Ishikawa (cell line): Measurements from ENCODE around the gene EMP2.

Source experiments
- RAD21 ChIP-seq: IDR thresholded peaks from 2 replicates; pipeline ENCODE4 v1.6.1; 2012; ENCODE audit warnings: low read depth
- REST ChIP-seq: IDR thresholded peaks from 2 replicates; pipeline ENCODE4 v1.6.1; 2012; ENCODE audit warnings: low read depth, mild to moderate bottlenecking
- YY1 ChIP-seq: IDR thresholded peaks from 2 replicates; pipeline ENCODE4 v1.6.1; 2012; ENCODE audit warnings: low read depth

DNA sequence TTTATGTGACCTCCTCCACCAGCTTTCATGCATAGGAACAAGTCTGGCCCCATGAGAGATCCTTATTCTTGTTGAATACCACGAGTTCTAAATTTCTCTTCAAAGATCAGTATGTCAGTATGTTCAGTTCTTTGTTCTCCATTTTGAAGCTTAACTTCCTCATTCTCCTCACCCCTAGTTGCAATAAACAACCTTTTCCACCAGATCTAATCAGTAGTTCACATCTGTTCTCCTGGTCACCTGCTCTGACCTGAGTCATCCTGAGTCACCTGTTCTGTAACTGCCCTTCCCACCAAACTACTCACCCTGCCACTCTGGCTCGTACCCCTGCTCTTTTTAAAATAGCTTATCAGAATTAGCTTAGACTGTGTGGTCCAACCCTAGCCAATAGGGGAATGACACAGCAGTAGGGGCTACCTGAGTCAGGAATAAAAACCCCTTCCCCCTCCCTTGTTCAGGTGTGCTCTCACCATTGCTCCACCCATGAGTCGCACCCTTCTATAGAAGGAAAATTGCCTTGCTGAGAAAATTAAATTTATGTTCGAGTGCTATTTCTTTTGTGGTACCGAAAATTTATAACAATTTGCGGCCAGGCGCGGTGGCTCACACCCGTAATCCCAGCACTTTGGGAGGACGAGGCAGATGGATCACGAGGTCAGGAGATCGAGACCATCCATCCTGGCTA lies 94.6 kb downstream of the EMP2 start:
- no peak for TF ChIP-seq REST
- TF ChIP-seq YY1, result no peak
- TF ChIP-seq RAD21, result no peak
